Smooth muscle cell (in vitro differentiated cells): Measurements from ENCODE around the gene HOXB3. TPM values are rescaled to one million over a fixed set of nuclear protein-coding genes. Genes with fewer than 3 reads are reported as not detected.

Experiments
- DNase-seq: peaks from one replicate; lab custom pipeline; 2025; ENCODE audit not compliant: unreplicated experiment; lab: John Stamatoyannopoulos, UW
- H2AFZ ChIP-seq: fragments of 200-600 bp; sonication (generic); 2 replicates; pipeline ENCODE4 v1.6.0; 2016; ENCODE audit warnings: antibody characterized with exemption, low read depth, mild to moderate bottlenecking
- H3F3A ChIP-seq: fragments of 200-600 bp; sonication (generic); 2 replicates; pipeline ENCODE4 v1.6.0; 2017; ENCODE audit warnings: antibody characterized with exemption, low read depth
- H3K27ac ChIP-seq: fragments of 200-600 bp; sonication (generic); 2 replicates; pipeline ENCODE4 v1.5.1; 2016; ENCODE audit warnings: low read depth, mild to moderate bottlenecking
- H3K27me3 ChIP-seq: fragments of 200-600 bp; sonication (generic); 2 replicates; pipeline ENCODE4 v1.6.1; 2016; ENCODE audit warnings: low read depth, mild to moderate bottlenecking
- H3K36me3 ChIP-seq: fragments of 200-600 bp; sonication (generic); 2 replicates; pipeline ENCODE4 v1.5.1; 2016; ENCODE audit warnings: low read depth
- H3K4me1 ChIP-seq: fragments of 200-600 bp; sonication (generic); 2 replicates; pipeline ENCODE4 v1.5.1; 2016; ENCODE audit warnings: low read depth
- H3K4me2 ChIP-seq: fragments of 200-600 bp; sonication (generic); 2 replicates; pipeline ENCODE4 v1.6.0; 2016; ENCODE audit warnings: mild to moderate bottlenecking
- H3K4me3 ChIP-seq: fragments of 200-600 bp; sonication (generic); 2 replicates; pipeline ENCODE4 v1.5.1; 2016; ENCODE audit warnings: mild to moderate bottlenecking
- H3K79me2 ChIP-seq: fragments of 200-600 bp; sonication (generic); 2 replicates; pipeline ENCODE4 v1.6.0; 2016; ENCODE audit warnings: low read depth, mild to moderate bottlenecking
- H3K9ac ChIP-seq: fragments of 200-600 bp; sonication (generic); 2 replicates; pipeline ENCODE4 v1.6.0; 2016; ENCODE audit warnings: low read depth
- H3K9me3 ChIP-seq: fragments of 200-600 bp; sonication (generic); replicated peaks from 2 replicates; pipeline ENCODE4 v1.5.1; 2016; ENCODE audit warnings: low read depth
- H4K20me1 ChIP-seq: fragments of 200-600 bp; sonication (generic); 2 replicates; pipeline ENCODE4 v1.6.0; 2016; ENCODE audit warnings: low read depth
- CTCF ChIP-seq: fragments of 200-600 bp; sonication (generic); IDR thresholded peaks from 2 replicates; pipeline ENCODE4 v1.5.1; 2017; ENCODE audit warnings: borderline replicate concordance, mild to moderate bottlenecking, antibody characterized with exemption; ENCODE audit not compliant: insufficient read depth, poor library complexity, severe bottlenecking
- WGBS: methylation state at CpG from one replicate; pipeline ENCODE4 v1.1.7; 2016; ENCODE audit warnings: low lambda C conversion rate; 5-methylcytosine and 5-hydroxymethylcytosine counted together
- polyA plus RNA-seq: library from polyadenylated mRNA; unstranded; fragments of >200 nt; fragmentation: Nextera tagmentation; extraction: Ambion mirVana; gene quantifications from 2 replicates; pipeline ENCODE4 v1.2.1, GENCODE V29; 2016
- total RNA-seq: library from RNA; depleted of rRNA; stranded (reverse); fragments of >200 nt; gene quantifications from 2 replicates; pipeline ENCODE4 v1.2.3, GENCODE V29; 2014

HOXB3 gene
- total and polyA plus RNA-seq, 2 experiments from 2014 or later, result 2.8 to 5.1 TPM

- no peaks in the 10 kb centered on the region for H3K9me3 ChIP-seq
- H3K4me3 ChIP-seq, result peak overlapping the region; percentile 66
- peak overlapping the region; percentile 70 for H2AFZ ChIP-seq
- peaks cover 7% of the 10 kb centered on the region for H3K27me3 ChIP-seq
- H3K4me1 ChIP-seq, result peaks cover 4% of the 10 kb centered on the region
- peak overlapping the region; percentile 98 for H3K4me2 ChIP-seq
- TF ChIP-seq CTCF, result no peak
- peaks cover 78% of the 10 kb centered on the region for H3K79me2 ChIP-seq
- peak overlapping the region; percentile 54 for H3K27ac ChIP-seq
- 27% methylated on average over 10 of the region's 10 CpGs for WGBS
- peaks cover 21% of the 10 kb centered on the region for H3F3A ChIP-seq
- H4K20me1 ChIP-seq, result peaks cover 31% of the 10 kb centered on the region
- H3K9ac ChIP-seq, result no peak overlapping the region
- no peak for DNase-seq
- no peaks in the 10 kb centered on the region for H3K36me3 ChIP-seq
Measured at GRCh38 chr17:48605409-48605919, 15.4 kb upstream of the HOXB3 start.

- Histone ChIP-seq H2AFZ (peak within 1 kb of the TSS; percentile 70), H3K27ac (peak within 1 kb of the TSS; percentile 54), H3K4me3 (peak within 1 kb of the TSS; percentile 66), H4K20me1 (peaks cover 38% of the 10 kb centered on the region), H3F3A (peaks cover 21% of the 10 kb centered on the region), H3K79me2 (peaks cover 77% of the 10 kb centered on the region), H3K27me3 (peaks cover 7% of the 10 kb centered on the region), H3K4me1 (peaks cover 4% of the 10 kb centered on the region), H3K9ac (peak within 1 kb of the TSS; percentile 65), H3K36me3 (no peaks in the 10 kb centered on the region), H3K4me2 (peak within 1 kb of the TSS; percentile 98), H3K9me3 (no peaks in the 10 kb centered on the region)
- no peak for DNase-seq
- TF ChIP-seq CTCF, result no peak
- WGBS, result 15% methylated on average over 14 of the region's 16 CpGs
Measured at GRCh38 chr17:48604770-48605329, 14.8 kb upstream of the HOXB3 start, which contains the start of gene HOXB6. Gene HOXB6, minus strand, starts transcription at chr17:48604986. Its CDS starts 6,836 bp downstream, at chr17:48598150.

GRCh38 chr17:48603959-48604769, 14.1 kb upstream of the HOXB3 start:
- Histone ChIP-seq H3K9me3 (no peaks in the 10 kb centered on the region), H2AFZ (peak overlapping the region; percentile 70), H3K27ac (peak overlapping the region; percentile 54), H3K4me2 (peak overlapping the region; percentile 98), H3F3A (peaks cover 16% of the 10 kb centered on the region), H4K20me1 (peaks cover 44% of the 10 kb centered on the region), H3K9ac (peak overlapping the region; percentile 65), H3K4me1 (peaks cover 8% of the 10 kb centered on the region), H3K36me3 (no peaks in the 10 kb centered on the region), H3K4me3 (peak overlapping the region; percentile 66), H3K79me2 (peaks cover 77% of the 10 kb centered on the region), H3K27me3 (peaks cover 7% of the 10 kb centered on the region)
- TF ChIP-seq CTCF, result peak; percentile 3
- DNase-seq, result peak; percentile 26
- WGBS, result 3% methylated on average over 21 of the region's 21 CpGs
